K562 (cell line): ENCODE results near the gene DNASE1L2. TPM values are rescaled to one million over a fixed set of nuclear protein-coding genes. Genes with fewer than 3 reads are reported as not detected.
A peak's percentile ranks its signal among the peaks of the same experiment; 100 is the strongest.

Experiments
- ATF4 ChIP-seq: fragments of 450-650 bp; formaldehyde crosslinking; IDR thresholded peaks from 2 replicates; pipeline ENCODE4 v1.4.0; 2022; ENCODE audit warnings: mild to moderate bottlenecking, moderate library complexity
- DDX20 ChIP-seq: fragments of 450-650 bp; IDR thresholded peaks from 2 replicates; pipeline ENCODE4 v1.6.1; 2016; ENCODE audit warnings: missing genetic modification characterization, low read depth, mild to moderate bottlenecking, missing compliant biosample characterization, moderate library complexity
- GATAD2A ChIP-seq: fragments of 450-650 bp; IDR thresholded peaks from 2 replicates; pipeline ENCODE4 v1.6.1; 2017
- HDAC1 ChIP-seq, 2 experiments: fragments of 450-650 bp; IDR thresholded peaks; 2 replicates each; pipeline ENCODE4 v1.6.1; 2016 to 2017; ENCODE audit warnings: inconsistent platforms in 1 of 2, mild to moderate bottlenecking in 1 of 2, moderate library complexity in 1 of 2
- HDAC3 ChIP-seq: fragments of 450-650 bp; IDR thresholded peaks from 2 replicates; pipeline ENCODE4 v1.6.1; 2018; ENCODE audit warnings: borderline replicate concordance, mild to moderate bottlenecking, moderate library complexity; ENCODE audit not compliant: partially characterized antibody
- MEIS2 ChIP-seq: fragments of 450-650 bp; IDR thresholded peaks from 2 replicates; pipeline ENCODE4 v1.6.1; 2014; ENCODE audit warnings: mild to moderate bottlenecking; ENCODE audit not compliant: partially characterized antibody
- NR2C2 ChIP-seq, 2 experiments: fragments of 200-800 bp in 1 of 2; sonication (Bioruptor generic) in 1 of 2; sonication (generic) in 1 of 2; formaldehyde crosslinking in 1 of 2; IDR thresholded peaks; 2 replicates each; pipeline versions ENCODE4 v1.6.1 to v1.8.0; 2016 to 2022; ENCODE audit warnings: mild to moderate bottlenecking in 1 of 2, missing compliant biosample characterization in 1 of 2, missing genetic modification characterization in 1 of 2, missing genetic modification reagents in 1 of 2
- NR3C1 ChIP-seq: sonication (generic); formaldehyde crosslinking; IDR thresholded peaks from 2 replicates; pipeline ENCODE4 v1.8.1; 2022; ENCODE audit warnings: missing genetic modification reagents
- POU5F1 ChIP-seq: fragments of 150-350 bp; IDR thresholded peaks from 2 replicates; pipeline ENCODE4 v1.6.1; 2014; ENCODE audit warnings: borderline replicate concordance, low read length, low read depth, mild to moderate bottlenecking; ENCODE audit not compliant: partially characterized antibody
- TBP ChIP-seq: optimal IDR thresholded peaks from 2 replicates; pipeline ENCODE3; 2011; ENCODE audit warnings: low read depth, low read length, improper control_type of control experiment
- TCF3 ChIP-seq: sonication (generic); formaldehyde crosslinking; IDR thresholded peaks from 2 replicates; pipeline ENCODE4 v1.4.0; 2020; ENCODE audit warnings: mild to moderate bottlenecking, missing genetic modification reagents
- TFAP4 ChIP-seq: sonication (generic); formaldehyde crosslinking; IDR thresholded peaks from 2 replicates; pipeline ENCODE4 v1.8.0; 2022; ENCODE audit warnings: missing genetic modification reagents, mild to moderate bottlenecking, moderate library complexity, borderline replicate concordance
- U2AF1 ChIP-seq: fragments of 200-400 bp; formaldehyde crosslinking; optimal IDR thresholded peaks from 2 replicates; pipeline ENCODE3; 2017; ENCODE audit warnings: mild to moderate bottlenecking, low read depth, low read length, moderate library complexity
- U2AF2 ChIP-seq: fragments of 200-400 bp; formaldehyde crosslinking; optimal IDR thresholded peaks from 2 replicates; pipeline ENCODE3; 2017; ENCODE audit warnings: low read depth, mild to moderate bottlenecking, low read length
- ZBED1 ChIP-seq: IDR thresholded peaks from 2 replicates; pipeline ENCODE4 v1.6.1; 2014
- ZBTB1 ChIP-seq: sonication (generic); formaldehyde crosslinking; IDR thresholded peaks from 2 replicates; pipeline ENCODE4 v1.8.1; 2023; ENCODE audit warnings: missing genetic modification reagents, low read depth, mild to moderate bottlenecking, borderline replicate concordance
- ZNF431 ChIP-seq: sonication (generic); formaldehyde crosslinking; IDR thresholded peaks from 2 replicates; pipeline ENCODE4 v1.8.0; 2022; ENCODE audit warnings: mild to moderate bottlenecking, missing genetic modification reagents
- ZNF639 ChIP-seq, 2 experiments: fragments of 200-800 bp in 1 of 2; sonication (Bioruptor generic) in 1 of 2; sonication (generic) in 1 of 2; formaldehyde crosslinking in 1 of 2; IDR thresholded peaks in 1 of 2; conservative IDR thresholded peaks in 1 of 2; 2 replicates each; pipeline versions ENCODE4 v1.5.0 to v1.6.1; 2016 to 2020; ENCODE audit warnings: missing compliant biosample characterization in 1 of 2, missing genetic modification characterization in 1 of 2, missing genetic modification reagents in 1 of 2
- ZNF830 ChIP-seq: fragments of 250-450 bp; sonication (Bioruptor Pico); IDR thresholded peaks from 2 replicates; pipeline ENCODE4 v1.5.0; 2021; ENCODE audit warnings: mild to moderate bottlenecking
- polyA plus RNA-seq, 8 experiments: library from polyadenylated mRNA; depleted of rRNA in 4 of 8; stranded (reverse) in 5 of 8; unstranded in 3 of 8; fragments of >200 nt; fragmentation: Nextera tagmentation in 2 of 8; fragmentation: Illumina TruSeq in 1 of 8; extraction: Ambion mirVana in 2 of 8; extraction: Trizol in 1 of 8; gene quantifications; 2 replicates each; pipeline versions ENCODE4 v1.2.1 to v1.2.3, GENCODE V29; 2011 to 2014; ENCODE audit warnings: inconsistent platforms in 1 of 8, missing spikeins in 1 of 8
- total RNA-seq, 7 experiments: library from RNA; depleted of rRNA in 6 of 7; stranded (reverse); fragments of >200 nt in 6 of 7; fragmentation: Illumina TruSeq in 2 of 7; extraction: Trizol in 2 of 7; gene quantifications; 2 replicates each; pipeline versions ENCODE4 v1.2.1 to v1.2.3, GENCODE V29; 2011 to 2021; ENCODE audit warnings: low replicate concordance in 1 of 7
- TF ChIP-seq, protein P1 (sequence below): IDR thresholded peaks from 2 replicates; pipeline ENCODE4 v1.6.1; 2016; ENCODE audit warnings: missing genetic modification characterization, missing compliant biosample characterization
- TF ChIP-seq, protein P2 (sequence below): fragments of 250-450 bp; sonication (Bioruptor Pico); IDR thresholded peaks from 2 replicates; pipeline ENCODE4 v1.5.0; 2021

DNASE1L2 gene
- total and polyA plus RNA-seq, 9 of the 15 experiments (the other 6 are each of a cell fraction or from before 2014, with no cell fraction given): 0.08 to 2.7 (median 1.7) TPM; not detected in 1

DNA sequence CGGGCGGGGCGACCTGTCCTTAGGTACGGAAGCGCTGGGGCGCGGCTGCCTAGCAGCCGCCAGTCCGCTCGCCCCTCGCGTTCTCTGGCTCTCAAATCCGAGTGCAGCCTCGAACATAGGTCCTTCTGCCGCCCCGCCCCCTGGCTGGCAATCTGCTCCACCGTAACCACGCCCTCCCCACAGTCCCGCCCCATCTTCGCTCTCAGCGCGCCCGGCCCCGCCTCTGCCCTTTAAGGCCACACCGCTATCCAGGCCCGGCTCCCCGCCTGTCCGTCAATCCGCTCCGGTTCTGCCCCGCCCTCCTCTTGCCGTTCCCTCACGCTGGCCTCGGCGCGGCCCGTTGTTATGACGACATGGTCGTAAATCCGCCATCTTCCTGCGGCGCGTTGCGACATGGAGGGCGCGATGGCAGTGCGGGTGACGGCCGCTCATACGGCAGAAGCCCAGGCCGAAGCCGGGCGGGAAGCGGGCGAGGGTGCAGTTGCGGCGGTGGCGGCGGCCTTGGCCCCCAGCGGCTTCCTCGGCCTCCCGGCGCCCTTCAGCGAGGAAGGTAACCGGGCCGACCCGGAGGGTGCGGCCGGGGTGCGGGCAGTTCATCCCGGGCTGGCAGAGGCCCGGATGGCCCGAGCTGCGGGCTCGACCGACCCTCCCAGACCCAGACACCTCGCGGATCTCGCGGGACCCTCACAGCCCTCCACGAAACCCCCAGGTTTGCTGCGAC, 12.9 kb upstream of the DNASE1L2 start, which contains the start of gene E4F1 (continued):
- TF ChIP-seq TCF3 (CRISPR knock-in tag) (no peak; the same call in 1 of the 2 replicates), GATAD2A (0 out of 2 replicates have a peak, but pooled peaks have one; percentile 16), U2AF1 (peak; percentile 59), TBP (peak; percentile 81), POU5F1 (no peak), HDAC3 (no peak), HDAC1 (IDR thresholded peaks at IDR 0.05) (peak in 1 of 2 experiments; percentile 83; a peak in 2 of 4 replicates), ZNF431 (CRISPR knock-in tag) (0 out of 2 replicates have a peak, but pooled peaks have one; percentile 11), NR3C1 (no peak), U2AF2 (no peak), ZBTB1 (CRISPR knock-in tag) (no peak; the same call in 1 of the 2 replicates), NR2C2 (CRISPR knock-in tag; IDR thresholded peaks at IDR 0.05) (peak; percentile 47; the same call in 1 of the 2 replicates), NR2C2 (tag; IDR thresholded peaks at IDR 0.05) (peak; percentile 70; the same call in 1 of the 2 replicates), ZNF639 (CRISPR knock-in tag; conservative IDR thresholded peaks at IDR 0.05 in 1 of 2, IDR thresholded peaks at IDR 0.05 in 1 of 2) (peak in 1 of 2 experiments; percentile 94; a peak in 2 of 4 replicates), TFAP4 (CRISPR knock-in tag) (peak; percentile 90), ATF4 (CRISPR knock-in tag) (no peak), MEIS2 (peak; percentile 95), DDX20 (tag) (no peak), ZBED1 (no peak), ZNF830 (no peak)
- TF ChIP-seq, protein P1, sequence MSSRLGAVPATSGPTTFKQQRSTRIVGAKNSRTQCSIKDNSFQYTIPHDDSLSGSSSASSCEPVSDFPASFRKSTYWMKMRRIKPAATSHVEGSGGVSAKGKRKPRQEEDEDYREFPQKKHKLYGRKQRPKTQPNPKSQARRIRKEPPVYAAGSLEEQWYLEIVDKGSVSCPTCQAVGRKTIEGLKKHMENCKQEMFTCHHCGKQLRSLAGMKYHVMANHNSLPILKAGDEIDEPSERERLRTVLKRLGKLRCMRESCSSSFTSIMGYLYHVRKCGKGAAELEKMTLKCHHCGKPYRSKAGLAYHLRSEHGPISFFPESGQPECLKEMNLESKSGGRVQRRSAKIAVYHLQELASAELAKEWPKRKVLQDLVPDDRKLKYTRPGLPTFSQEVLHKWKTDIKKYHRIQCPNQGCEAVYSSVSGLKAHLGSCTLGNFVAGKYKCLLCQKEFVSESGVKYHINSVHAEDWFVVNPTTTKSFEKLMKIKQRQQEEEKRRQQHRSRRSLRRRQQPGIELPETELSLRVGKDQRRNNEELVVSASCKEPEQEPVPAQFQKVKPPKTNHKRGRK: no peak
- TF ChIP-seq, protein P2, sequence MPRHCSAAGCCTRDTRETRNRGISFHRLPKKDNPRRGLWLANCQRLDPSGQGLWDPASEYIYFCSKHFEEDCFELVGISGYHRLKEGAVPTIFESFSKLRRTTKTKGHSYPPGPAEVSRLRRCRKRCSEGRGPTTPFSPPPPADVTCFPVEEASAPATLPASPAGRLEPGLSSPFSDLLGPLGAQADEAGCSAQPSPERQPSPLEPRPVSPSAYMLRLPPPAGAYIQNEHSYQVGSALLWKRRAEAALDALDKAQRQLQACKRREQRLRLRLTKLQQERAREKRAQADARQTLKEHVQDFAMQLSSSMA (CRISPR knock-in tag): no peak; the same call in 1 of the 2 replicates
